ENCODE measurements around the gene KCTD16. TPM values are rescaled to one million over a fixed set of nuclear protein-coding genes. Genes with fewer than 3 reads are reported as not detected.

The KCTD16 gene
- total and polyA plus RNA-seq, 5 donors from 2014 or later, result 0.44 TPM; not detected in 4

DNA sequence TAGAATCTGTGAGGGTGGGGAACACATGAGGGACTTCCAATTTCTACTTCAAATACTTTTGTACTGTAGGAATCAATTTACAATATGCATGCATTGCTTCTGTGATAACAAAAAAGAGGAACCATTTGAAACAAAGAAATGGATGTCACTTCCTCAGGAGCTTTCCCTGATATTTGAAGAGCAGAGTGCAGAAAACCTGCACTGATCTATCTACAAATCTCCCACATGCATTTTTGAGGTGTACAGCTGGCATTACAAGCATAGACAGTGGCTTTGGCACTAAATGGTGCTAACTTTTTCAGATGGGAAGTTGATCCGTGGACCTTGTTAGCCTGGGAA lies 27.9 kb upstream of the KCTD16 start:
- H3K9me3 Mint-ChIP-seq, result no peaks in the 10 kb centered on the region
- no peak overlapping the region for H3K4me3 Mint-ChIP-seq
- H3K27ac ChIP-seq (ENCODE audit: insufficient read depth, low read length, poor library complexity, severe bottlenecking), result no peak overlapping the region
- DNase-seq, result no peak
- H3K27ac Mint-ChIP-seq, result no peak overlapping the region
- peaks cover 0 to 6% (median 2%) of the 10 kb centered on the region in 4 donors for H3K4me1 Mint-ChIP-seq
- H3K27me3 Mint-ChIP-seq, result peaks cover 11% of the 10 kb centered on the region
- no peaks in the 10 kb centered on the region for H3K9me3 ChIP-seq (ENCODE audit: control insufficient read depth in 2 of 2, low read length in 2 of 2)
- H3K4me1 ChIP-seq (ENCODE audit: control insufficient read depth, insufficient read depth, low read length, poor library complexity, severe bottlenecking), result no peaks in the 10 kb centered on the region
- no peaks in the 10 kb centered on the region for H3K36me3 ChIP-seq (ENCODE audit: control insufficient read depth, insufficient read depth, low read length)
- H3K4me3 ChIP-seq (ENCODE audit: low read depth, low read length), result no peak overlapping the region
- no peaks in the 10 kb centered on the region for H3K36me3 Mint-ChIP-seq
- no peak for ATAC-seq (ENCODE audit: low read depth in 2 of 2)
- no peaks in the 10 kb centered on the region for H3K27me3 ChIP-seq (ENCODE audit: control insufficient read depth, insufficient read depth, low read length)

DNA sequence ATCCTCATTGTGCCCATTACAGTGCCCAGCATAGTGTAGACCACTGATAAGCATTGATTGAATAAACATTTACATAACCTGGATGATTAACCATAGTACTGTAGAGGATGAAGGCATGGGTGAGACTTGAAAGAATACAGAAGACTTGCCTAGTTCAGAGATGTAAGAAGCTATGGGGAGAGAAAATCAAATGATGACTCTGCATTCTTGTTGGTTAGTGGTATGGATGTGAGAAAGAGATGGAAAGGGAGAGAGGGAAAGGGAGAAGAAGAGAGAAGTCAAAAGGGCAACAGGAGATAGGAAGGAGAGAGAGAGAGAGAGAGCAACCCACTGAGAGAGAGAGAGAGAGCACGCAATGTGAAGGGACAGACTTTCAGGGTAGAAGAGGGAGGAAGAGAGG lies 27.0 kb upstream of the KCTD16 start:
- no peaks in the 10 kb centered on the region for H3K27me3 ChIP-seq (ENCODE audit: control insufficient read depth, insufficient read depth, low read length)
- Mint-ChIP-seq H3K36me3 (no peaks in the 10 kb centered on the region), H3K9me3 (no peaks in the 10 kb centered on the region), H3K4me1 (peaks cover 0 to 6% (median 2%) of the 10 kb centered on the region in 4 donors), H3K27me3 (peaks cover 10% of the 10 kb centered on the region), H3K27ac (no peak overlapping the region), H3K4me3 (no peak overlapping the region)
- DNase-seq, result no peak
- H3K27ac ChIP-seq (ENCODE audit: insufficient read depth, low read length, poor library complexity, severe bottlenecking), result no peak overlapping the region
- no peaks in the 10 kb centered on the region for H3K9me3 ChIP-seq (ENCODE audit: control insufficient read depth in 2 of 2, low read length in 2 of 2)
- ATAC-seq (ENCODE audit: low read depth in 2 of 2), result no peak
- no peak overlapping the region for H3K4me3 ChIP-seq (ENCODE audit: low read depth, low read length)
- no peaks in the 10 kb centered on the region for H3K4me1 ChIP-seq (ENCODE audit: control insufficient read depth, insufficient read depth, low read length, poor library complexity, severe bottlenecking)
- no peaks in the 10 kb centered on the region for H3K36me3 ChIP-seq (ENCODE audit: control insufficient read depth, insufficient read depth, low read length)

DNA sequence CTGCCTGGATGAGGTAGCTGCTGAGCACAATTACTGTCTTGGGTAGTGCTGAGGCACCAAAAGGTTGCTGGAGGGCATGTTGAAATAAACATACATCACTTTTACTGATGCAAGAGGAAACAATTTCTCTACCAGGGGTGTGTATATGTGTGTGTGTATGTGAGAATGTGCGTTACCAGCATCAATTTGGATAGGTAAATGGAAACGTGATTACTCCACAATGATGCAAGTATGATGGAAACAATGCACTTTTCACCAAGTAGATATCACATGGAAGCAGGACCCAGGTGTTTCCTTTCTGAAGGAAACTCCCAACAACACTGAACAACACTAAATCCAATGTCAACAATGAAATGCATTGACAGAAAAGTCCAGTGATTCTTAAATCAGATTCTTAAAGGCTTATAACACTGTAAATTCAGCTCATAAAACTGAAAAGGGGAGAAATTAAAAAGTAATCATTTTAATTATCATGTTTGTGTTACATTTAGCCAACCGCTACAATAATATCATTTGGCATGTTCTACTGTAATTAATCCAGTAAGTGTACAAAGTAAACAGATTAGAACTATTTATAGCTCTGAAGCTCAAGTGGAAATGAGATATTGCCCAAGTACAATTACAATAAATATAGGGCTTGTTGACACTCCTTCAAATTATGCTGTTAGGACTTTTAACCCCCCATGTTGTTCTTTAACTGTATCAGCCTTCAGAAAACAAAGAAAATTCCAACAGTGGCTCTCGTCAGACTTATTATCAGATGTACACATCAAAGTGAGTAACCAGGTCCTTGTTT lies 25.5 kb upstream of the KCTD16 start:
- peaks cover 0 to 6% (median 2%) of the 10 kb centered on the region in 4 donors for H3K4me1 Mint-ChIP-seq
- Histone ChIP-seq H3K4me1 (ENCODE audit: control insufficient read depth, insufficient read depth, low read length, poor library complexity, severe bottlenecking) (no peaks in the 10 kb centered on the region), H3K27me3 (ENCODE audit: control insufficient read depth, insufficient read depth, low read length) (no peaks in the 10 kb centered on the region), H3K27ac (ENCODE audit: insufficient read depth, low read length, poor library complexity, severe bottlenecking) (no peak overlapping the region), H3K9me3 (ENCODE audit: control insufficient read depth in 2 of 2, low read length in 2 of 2) (no peaks in the 10 kb centered on the region), H3K36me3 (ENCODE audit: control insufficient read depth, insufficient read depth, low read length) (no peaks in the 10 kb centered on the region), H3K4me3 (ENCODE audit: low read depth, low read length) (no peak overlapping the region)
- no peak for DNase-seq
- H3K4me3 Mint-ChIP-seq, result no peak overlapping the region
- H3K27ac Mint-ChIP-seq, result no peak overlapping the region
- no peak for ATAC-seq (ENCODE audit: low read depth in 2 of 2)
- no peaks in the 10 kb centered on the region for H3K36me3 Mint-ChIP-seq
- no peaks in the 10 kb centered on the region for H3K9me3 Mint-ChIP-seq
- peaks cover 5% of the 10 kb centered on the region for H3K27me3 Mint-ChIP-seq

DNA sequence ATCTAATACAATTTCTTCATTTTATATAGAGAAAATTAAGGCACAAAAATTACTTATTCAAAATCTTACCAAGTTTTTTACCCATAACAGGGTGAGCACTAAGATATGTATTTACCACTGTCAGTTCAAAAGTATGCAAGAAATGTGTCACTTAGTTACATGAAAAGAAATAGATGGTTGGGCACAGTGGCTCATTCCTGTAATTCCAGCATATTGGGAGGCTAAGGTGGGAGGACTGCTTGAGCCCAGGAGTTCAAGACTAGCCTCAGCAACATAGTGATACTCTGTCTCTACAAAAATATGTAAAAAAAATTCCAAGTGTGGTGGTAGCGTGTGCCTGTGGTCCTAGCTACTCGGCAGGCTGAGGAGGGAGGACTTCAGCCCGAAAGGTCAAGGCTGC lies 19.6 kb upstream of the KCTD16 start:
- no peaks in the 10 kb centered on the region for H3K9me3 ChIP-seq (ENCODE audit: control insufficient read depth in 2 of 2, low read length in 2 of 2)
- H3K4me3 Mint-ChIP-seq, result no peak overlapping the region
- no peak for DNase-seq
- H3K4me1 ChIP-seq (ENCODE audit: control insufficient read depth, insufficient read depth, low read length, poor library complexity, severe bottlenecking), result no peaks in the 10 kb centered on the region
- no peak overlapping the region for H3K27ac Mint-ChIP-seq
- no peak for ATAC-seq (ENCODE audit: low read depth in 2 of 2)
- peaks cover 0 to 1% (median 0%) of the 10 kb centered on the region in 7 donors for H3K9me3 Mint-ChIP-seq
- H3K36me3 Mint-ChIP-seq, result peaks cover 3% of the 10 kb centered on the region
- H3K27ac ChIP-seq (ENCODE audit: insufficient read depth, low read length, poor library complexity, severe bottlenecking), result no peak overlapping the region
- no peak overlapping the region for H3K4me3 ChIP-seq (ENCODE audit: low read depth, low read length)
- H3K4me1 Mint-ChIP-seq, result no peaks in the 10 kb centered on the region
- no peaks in the 10 kb centered on the region for H3K27me3 ChIP-seq (ENCODE audit: control insufficient read depth, insufficient read depth, low read length)
- no peaks in the 10 kb centered on the region for H3K27me3 Mint-ChIP-seq
- H3K36me3 ChIP-seq (ENCODE audit: control insufficient read depth, insufficient read depth, low read length), result no peaks in the 10 kb centered on the region

DNA sequence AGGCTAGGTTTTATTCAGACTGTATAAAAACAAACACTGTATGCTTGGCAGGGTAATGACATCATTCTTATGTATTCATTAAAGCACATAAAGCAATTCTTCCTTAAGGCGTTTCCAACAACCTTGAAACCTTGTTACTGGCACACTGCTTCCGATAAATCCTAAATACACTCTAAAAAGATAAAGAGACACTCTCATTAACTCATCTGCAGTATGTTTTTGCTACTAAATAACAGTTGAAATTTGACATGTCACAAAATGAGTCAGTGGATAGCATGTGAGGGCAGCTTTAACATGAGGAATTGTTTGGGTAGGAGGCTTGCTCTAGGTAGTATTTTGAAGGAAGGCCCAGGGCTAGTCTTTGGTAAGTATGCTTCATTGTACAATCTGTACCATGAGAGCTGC lies 13.9 kb upstream of the KCTD16 start:
- Histone ChIP-seq H3K27ac (ENCODE audit: insufficient read depth, low read length, poor library complexity, severe bottlenecking) (no peak overlapping the region), H3K36me3 (ENCODE audit: control insufficient read depth, insufficient read depth, low read length) (peaks cover 27% of the 10 kb centered on the region), H3K4me3 (ENCODE audit: low read depth, low read length) (no peak overlapping the region), H3K27me3 (ENCODE audit: control insufficient read depth, insufficient read depth, low read length) (no peaks in the 10 kb centered on the region), H3K9me3 (ENCODE audit: control insufficient read depth in 2 of 2, low read length in 2 of 2) (no peaks in the 10 kb centered on the region), H3K4me1 (ENCODE audit: control insufficient read depth, insufficient read depth, low read length, poor library complexity, severe bottlenecking) (no peaks in the 10 kb centered on the region)
- DNase-seq (no peak), ATAC-seq (ENCODE audit: low read depth in 2 of 2) (no peak)
- peaks cover 0 to 8% (median 5%) of the 10 kb centered on the region in 4 donors for H3K4me1 Mint-ChIP-seq
- H3K27ac Mint-ChIP-seq, result peak overlapping the region; percentile 32 to 75 (median 67)
- H3K36me3 Mint-ChIP-seq, result peaks cover 14% of the 10 kb centered on the region
- no peaks in the 10 kb centered on the region for H3K9me3 Mint-ChIP-seq
- no peak overlapping the region for H3K4me3 Mint-ChIP-seq
- H3K27me3 Mint-ChIP-seq, result no peaks in the 10 kb centered on the region

DNA sequence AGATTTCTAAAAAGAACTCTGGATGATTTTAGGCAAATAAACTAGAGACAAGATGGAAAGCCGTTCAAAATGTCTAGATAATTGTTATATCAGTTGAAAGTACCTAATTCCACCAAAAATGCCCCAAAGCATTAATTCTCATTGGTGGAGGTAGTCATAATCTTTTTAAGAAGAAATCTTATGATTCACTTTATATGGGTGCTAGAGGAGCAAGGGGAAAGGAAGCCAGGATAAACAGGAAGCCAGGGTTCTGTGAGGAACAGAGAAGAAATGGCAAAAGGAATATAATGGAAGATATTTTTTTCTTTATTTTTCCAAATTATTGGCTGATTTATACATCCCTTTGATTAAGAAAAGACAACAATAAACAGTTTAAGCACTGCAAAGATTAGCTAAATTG lies 8.0 kb upstream of the KCTD16 start:
- ATAC-seq (ENCODE audit: low read depth in 2 of 2) (no peak), DNase-seq (no peak)
- peaks cover 12 to 26% (median 20%) of the 10 kb centered on the region in 4 donors for H3K4me1 Mint-ChIP-seq
- Histone ChIP-seq H3K36me3 (ENCODE audit: control insufficient read depth, insufficient read depth, low read length) (peaks cover 77% of the 10 kb centered on the region), H3K27ac (ENCODE audit: insufficient read depth, low read length, poor library complexity, severe bottlenecking) (no peak overlapping the region), H3K9me3 (ENCODE audit: control insufficient read depth in 2 of 2, low read length in 2 of 2) (no peaks in the 10 kb centered on the region), H3K27me3 (ENCODE audit: control insufficient read depth, insufficient read depth, low read length) (no peaks in the 10 kb centered on the region), H3K4me1 (ENCODE audit: control insufficient read depth, insufficient read depth, low read length, poor library complexity, severe bottlenecking) (peaks cover under 1% of the 10 kb centered on the region), H3K4me3 (ENCODE audit: low read depth, low read length) (no peak overlapping the region)
- peak overlapping the region in 1 of 3 donors; percentile 42 for H3K27ac Mint-ChIP-seq
- peaks cover 39% of the 10 kb centered on the region for H3K36me3 Mint-ChIP-seq
- H3K4me3 Mint-ChIP-seq, result no peak overlapping the region
- H3K27me3 Mint-ChIP-seq, result no peaks in the 10 kb centered on the region
- H3K9me3 Mint-ChIP-seq, result no peaks in the 10 kb centered on the region

DNA sequence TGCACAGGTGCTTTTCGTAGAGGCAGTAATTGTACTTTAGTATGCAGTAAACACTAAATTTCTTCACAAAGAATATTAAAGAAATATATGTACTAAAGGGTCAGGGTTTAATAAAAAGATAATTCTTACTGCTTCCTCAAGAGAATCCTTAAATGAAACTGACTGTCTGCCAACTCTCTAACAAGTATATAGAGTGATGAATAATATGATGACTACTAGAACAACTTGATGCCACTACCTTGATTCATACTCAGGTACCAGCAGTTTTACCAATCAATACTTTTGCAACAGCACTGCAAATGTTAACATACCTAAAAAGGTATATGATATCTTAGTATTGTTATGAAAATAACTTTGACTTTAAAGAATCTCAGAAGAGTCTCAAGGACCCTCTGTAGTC lies 4.0 kb upstream of the KCTD16 start:
- Histone ChIP-seq H3K27me3 (ENCODE audit: control insufficient read depth, insufficient read depth, low read length) (no peaks in the 10 kb centered on the region), H3K27ac (ENCODE audit: insufficient read depth, low read length, poor library complexity, severe bottlenecking) (no peak overlapping the region), H3K9me3 (ENCODE audit: control insufficient read depth in 2 of 2, low read length in 2 of 2) (no peaks in the 10 kb centered on the region), H3K4me3 (ENCODE audit: low read depth, low read length) (no peak overlapping the region), H3K4me1 (ENCODE audit: control insufficient read depth, insufficient read depth, low read length, poor library complexity, severe bottlenecking) (peaks cover 31% of the 10 kb centered on the region), H3K36me3 (ENCODE audit: control insufficient read depth, insufficient read depth, low read length) (peaks cover 54% of the 10 kb centered on the region)
- no peak for ATAC-seq (ENCODE audit: low read depth in 2 of 2)
- Mint-ChIP-seq H3K4me3 (no peak overlapping the region), H3K27ac (peak overlapping the region in 1 of 3 donors; percentile 67), H3K9me3 (no peaks in the 10 kb centered on the region), H3K27me3 (peaks cover 6% of the 10 kb centered on the region), H3K36me3 (peaks cover 35% of the 10 kb centered on the region), H3K4me1 (peaks cover 32 to 57% (median 42%) of the 10 kb centered on the region in 4 donors)
- no peak for DNase-seq

DNA sequence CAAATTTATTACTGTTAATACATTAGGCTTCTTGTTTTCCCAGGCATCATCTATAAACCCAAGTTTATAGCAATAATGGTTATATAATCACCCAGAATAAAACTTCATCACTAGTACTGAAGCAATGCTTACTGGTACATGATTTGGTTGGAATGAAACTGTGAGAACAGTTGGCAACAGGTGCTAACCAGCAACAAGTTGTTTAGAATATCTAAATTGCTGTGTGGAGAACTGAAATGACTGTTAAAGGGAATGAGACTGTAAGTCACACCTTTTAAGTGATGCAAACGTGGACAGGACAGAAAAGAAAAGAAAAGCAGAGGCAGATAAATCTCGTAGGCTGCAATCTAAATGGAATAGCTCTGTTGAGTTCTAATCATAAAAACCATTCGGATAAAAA lies 2.7 kb upstream of the KCTD16 start:
- Histone ChIP-seq H3K9me3 (ENCODE audit: control insufficient read depth in 2 of 2, low read length in 2 of 2) (no peaks in the 10 kb centered on the region), H3K27ac (ENCODE audit: insufficient read depth, low read length, poor library complexity, severe bottlenecking) (no peak overlapping the region), H3K36me3 (ENCODE audit: control insufficient read depth, insufficient read depth, low read length) (peaks cover 41% of the 10 kb centered on the region), H3K4me1 (ENCODE audit: control insufficient read depth, insufficient read depth, low read length, poor library complexity, severe bottlenecking) (peaks cover 31% of the 10 kb centered on the region), H3K27me3 (ENCODE audit: control insufficient read depth, insufficient read depth, low read length) (no peaks in the 10 kb centered on the region), H3K4me3 (ENCODE audit: low read depth, low read length) (peak overlapping the region; percentile 14)
- Mint-ChIP-seq H3K27ac (peak overlapping the region; percentile 5 to 97 (median 29)), H3K4me3 (peak overlapping the region in 2 of 4 donors; percentile 74 to 91), H3K27me3 (peaks cover 6% of the 10 kb centered on the region), H3K36me3 (peaks cover 26% of the 10 kb centered on the region), H3K4me1 (peaks cover 32 to 57% (median 38%) of the 10 kb centered on the region in 4 donors), H3K9me3 (no peaks in the 10 kb centered on the region)
- no peak for DNase-seq
- ATAC-seq (ENCODE audit: low read depth in 2 of 2), result no peak
